DOHH2 (cell line): ENCODE results near the gene GLRX5.

Source experiments
- CTCF ChIP-seq: fragments of 200-600 bp; sonication (generic); IDR thresholded peaks from one replicate; pipeline ENCODE4 v1.5.1; 2014; ENCODE audit warnings: antibody characterized with exemption, mild to moderate bottlenecking, low read depth, low read length; ENCODE audit not compliant: poor library complexity, severe bottlenecking
- EZH2phosphoT487 ChIP-seq: fragments of 200-600 bp; sonication (generic); IDR thresholded peaks from 2 replicates; pipeline ENCODE4 v1.6.1; 2017; ENCODE audit warnings: borderline replicate concordance, mild to moderate bottlenecking, antibody characterized with exemption, low read length, moderate library complexity, mixed read lengths

DNA sequence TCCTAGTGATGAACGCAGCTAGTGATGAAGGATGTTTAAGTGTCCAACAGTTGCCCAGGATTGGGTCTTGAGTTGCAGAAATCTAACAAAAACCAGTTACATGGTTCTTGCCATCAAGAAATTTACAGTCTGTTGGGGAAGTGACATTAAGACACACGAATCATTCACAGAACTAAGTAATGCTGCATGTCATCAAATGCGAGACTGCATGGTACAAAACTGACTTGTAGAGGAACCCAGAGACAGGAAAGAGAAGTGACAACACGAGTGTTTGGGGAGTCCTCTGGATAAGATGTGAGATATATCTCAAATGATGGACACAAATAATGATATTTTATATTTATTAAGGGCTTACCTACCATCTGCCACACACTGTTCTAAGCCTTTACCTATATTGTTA, 12.3 kb upstream of the GLRX5 start:
- TF ChIP-seq CTCF: no peak
- TF ChIP-seq EZH2phosphoT487: no peak
